Measurements from ENCODE around the gene COL5A2. TPM values are rescaled to one million over a fixed set of nuclear protein-coding genes. Genes with fewer than 3 reads are reported as not detected.

The COL5A2 gene
- polyA plus RNA-seq, 1 donor (not counting 4 experiments of a cell fraction or from before 2014, with no cell fraction given), result 7.2 TPM

- no peaks in the 10 kb centered on the region for H3K27me3 ChIP-seq (ENCODE audit: control insufficient read depth, extremely low read depth, insufficient read depth, low read length)
- FAIRE-seq (no peak), DNase-seq (ENCODE audit: low read depth, low spot score) (no peak)
- H3K79me2 ChIP-seq (ENCODE audit: control insufficient read depth, insufficient read depth, low read length), result no peaks in the 10 kb centered on the region
- peaks cover 0 to 4% of the 10 kb centered on the region in 2 experiments for H3K36me3 ChIP-seq (ENCODE audit: control insufficient read depth in 2 of 2, extremely low read depth in 1 of 2, insufficient read depth in 2 of 2, low read length in 2 of 2)
- no peak overlapping the region for H3K4me3 ChIP-seq (ENCODE audit: control insufficient read depth in 2 of 3, extremely low read depth in 1 of 3, insufficient read depth in 2 of 3, low read depth in 1 of 3, low read length in 3 of 3)
- no peak overlapping the region for H3K9ac ChIP-seq (ENCODE audit: control insufficient read depth, extremely low read depth, insufficient read depth, low read length)
- no peak overlapping the region for H2AFZ ChIP-seq (ENCODE audit: control insufficient read depth, low read length)
- H3K4me2 ChIP-seq (ENCODE audit: control insufficient read depth, extremely low read depth, insufficient read depth, low read depth, low read length), result no peak overlapping the region
- no peak overlapping the region for H3K27ac ChIP-seq (ENCODE audit: control insufficient read depth, insufficient read depth, low read length)
- H3K9me3 ChIP-seq (ENCODE audit: control insufficient read depth, low read depth, low read length), result no peaks in the 10 kb centered on the region
- no peaks in the 10 kb centered on the region for H4K20me1 ChIP-seq (ENCODE audit: control insufficient read depth, extremely low read depth, insufficient read depth, low read length)
- no peak for TF ChIP-seq EZH2 (IDR thresholded peaks at IDR 0.05; ENCODE audit: low read length)
- TF ChIP-seq CTCF (optimal IDR thresholded peaks at IDR 0.05 in 1 of 3, IDR thresholded peaks at IDR 0.05 in 1 of 3, conservative IDR thresholded peaks at IDR 0.05 in 1 of 3; ENCODE audit: extremely low read depth in 1 of 3, insufficient read depth in 2 of 3, low read length in 3 of 3), result no peak
- peaks cover 7% of the 10 kb centered on the region for H3K4me1 ChIP-seq (ENCODE audit: control insufficient read depth, extremely low read depth, insufficient read depth, low read length)
- H3K9me1 ChIP-seq (ENCODE audit: control insufficient read depth, extremely low read depth, insufficient read depth, low read length), result no peaks in the 10 kb centered on the region
- dilution Hi-C loops (cut with MboI; ENCODE audit: extremely low pct_ligation_motif_present, low sequenced_read_pairs), result no loop called here
These were observed 96.5 kb downstream of the COL5A2 start for GRCh38 chr2:189083106-189083505.

DNA sequence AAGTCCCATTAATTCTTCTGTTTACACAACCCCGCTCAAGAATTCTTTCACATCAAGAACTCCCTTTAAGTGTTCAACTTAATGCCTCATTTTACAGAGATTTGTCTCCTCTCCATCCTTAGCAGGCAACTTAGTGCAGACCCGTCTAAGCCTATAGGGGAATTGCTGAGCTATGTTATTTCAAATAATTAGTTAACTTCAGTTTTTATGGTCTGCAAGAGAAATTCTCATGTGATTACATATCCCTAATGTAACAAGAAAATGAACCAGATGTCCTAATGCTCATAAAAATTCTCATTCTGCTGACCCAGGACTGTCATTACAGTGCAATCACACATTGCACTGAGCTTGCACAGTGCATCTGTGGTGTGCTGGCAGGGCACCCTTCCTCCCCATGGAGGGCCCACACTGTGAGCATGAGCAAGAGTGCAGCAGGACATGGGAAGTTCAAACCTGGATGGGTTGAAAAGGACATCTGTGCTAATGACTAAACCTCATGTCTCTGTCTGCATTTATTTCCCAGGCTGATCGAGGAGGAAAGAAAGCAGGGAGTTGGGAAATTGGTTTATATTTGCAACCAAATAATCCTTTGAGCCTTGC is 97.1 kb downstream of the COL5A2 start:
- H3K4me3 ChIP-seq (ENCODE audit: control insufficient read depth in 2 of 3, extremely low read depth in 1 of 3, insufficient read depth in 2 of 3, low read depth in 1 of 3, low read length in 3 of 3), result no peak overlapping the region
- FAIRE-seq, result no peak
- dilution Hi-C loops (cut with MboI; ENCODE audit: extremely low pct_ligation_motif_present, low sequenced_read_pairs), result no loop called here
- H4K20me1 ChIP-seq (ENCODE audit: control insufficient read depth, extremely low read depth, insufficient read depth, low read length), result no peaks in the 10 kb centered on the region
- H3K9me3 ChIP-seq (ENCODE audit: control insufficient read depth, low read depth, low read length), result no peaks in the 10 kb centered on the region
- H3K4me1 ChIP-seq (ENCODE audit: control insufficient read depth, extremely low read depth, insufficient read depth, low read length), result peaks cover 7% of the 10 kb centered on the region
- H2AFZ ChIP-seq (ENCODE audit: control insufficient read depth, low read length), result no peak overlapping the region
- H3K79me2 ChIP-seq (ENCODE audit: control insufficient read depth, insufficient read depth, low read length), result no peaks in the 10 kb centered on the region
- no peak overlapping the region for H3K27ac ChIP-seq (ENCODE audit: control insufficient read depth, insufficient read depth, low read length)
- H3K9me1 ChIP-seq (ENCODE audit: control insufficient read depth, extremely low read depth, insufficient read depth, low read length), result no peaks in the 10 kb centered on the region
- peaks cover 0 to 4% of the 10 kb centered on the region in 2 experiments for H3K36me3 ChIP-seq (ENCODE audit: control insufficient read depth in 2 of 2, extremely low read depth in 1 of 2, insufficient read depth in 2 of 2, low read length in 2 of 2)
- H3K9ac ChIP-seq (ENCODE audit: control insufficient read depth, extremely low read depth, insufficient read depth, low read length), result no peak overlapping the region
- TF ChIP-seq EZH2 (IDR thresholded peaks at IDR 0.05; ENCODE audit: low read length) (no peak), CTCF (optimal IDR thresholded peaks at IDR 0.05 in 1 of 3, IDR thresholded peaks at IDR 0.05 in 1 of 3, conservative IDR thresholded peaks at IDR 0.05 in 1 of 3; ENCODE audit: extremely low read depth in 1 of 3, insufficient read depth in 2 of 3, low read length in 3 of 3) (no peak)
- H3K27me3 ChIP-seq (ENCODE audit: control insufficient read depth, extremely low read depth, insufficient read depth, low read length), result no peaks in the 10 kb centered on the region
- H3K4me2 ChIP-seq (ENCODE audit: control insufficient read depth, extremely low read depth, insufficient read depth, low read depth, low read length), result no peak overlapping the region
- DNase-seq (ENCODE audit: low read depth, low spot score), result no peak
